NT2/D1 (cell line): ENCODE results near the gene RPEL1.
"Not testable (repeated sequence)": the region's sequence is repeated elsewhere in the genome, so short reads cannot be mapped to it uniquely, and the experiment has no call there.

Experiments used
- YY1 ChIP-seq: IDR thresholded peaks from 2 replicates; pipeline ENCODE4 v1.6.1; 2011; ENCODE audit not compliant: insufficient read length, insufficient read depth
- ZNF274 ChIP-seq: IDR thresholded peaks from 2 replicates; pipeline ENCODE4 v1.6.1; 2011; ENCODE audit warnings: mild to moderate bottlenecking, low read depth, low read length

DNA sequence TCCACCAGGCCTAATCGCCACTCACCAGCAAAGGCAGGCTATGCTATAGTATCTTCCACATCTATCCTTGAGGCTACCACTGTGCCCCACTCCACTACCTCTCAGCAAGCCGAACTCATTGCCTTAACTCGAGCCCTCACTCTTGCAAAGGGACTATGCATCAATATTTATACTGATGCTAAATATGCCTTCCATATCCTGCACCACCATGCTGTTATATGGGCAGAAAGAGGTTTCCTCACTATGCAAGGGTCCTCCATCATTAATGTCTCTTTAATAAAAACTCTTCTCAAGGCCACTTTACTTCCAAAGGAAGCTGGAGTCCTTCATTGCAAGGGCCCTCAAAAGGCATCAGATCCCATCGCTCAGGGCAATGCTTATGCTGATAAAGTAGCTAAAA is 35.4 kb upstream of the RPEL1 start:
- not testable (repeated sequence) for TF ChIP-seq ZNF274, YY1
